Central memory CD8-positive, alpha-beta T cell (primary cell): ENCODE data around the gene TBC1D30.

Source experiments
- ATAC-seq: fragments of 150-1000 bp; cut with Tn5 transposase; replicated peaks from 2 replicates; pipeline ENCODE4 v1.10.0; 2022; ENCODE audit warnings: mild to moderate bottlenecking, moderate FRiP score, moderate number of reproducible peaks; ENCODE audit not compliant: poor library complexity, severe bottlenecking; ENCODE audit errors: extremely low read depth
- DNase-seq, 2 donors: peaks; one replicate each; pipeline ENCODE4 v3.0.0; 2021; ENCODE audit warnings: low spot score in 2 of 2
- H3K27ac Mint-ChIP-seq: one replicate; pipeline ENCODE4 v1.8.0; 2022; ENCODE audit warnings: low read depth, mild to moderate bottlenecking, moderate library complexity, mixed read lengths
- H3K27me3 Mint-ChIP-seq: one replicate; pipeline ENCODE4 v1.8.0; 2022; ENCODE audit warnings: mixed read lengths
- H3K36me3 Mint-ChIP-seq: one replicate; pipeline ENCODE4 v1.8.0; 2022; ENCODE audit warnings: mild to moderate bottlenecking, moderate library complexity, mixed read lengths; ENCODE audit not compliant: insufficient read depth
- H3K4me1 Mint-ChIP-seq: one replicate; pipeline ENCODE4 v1.8.0; 2022; ENCODE audit warnings: mixed read lengths
- H3K4me3 Mint-ChIP-seq: one replicate; pipeline ENCODE4 v1.8.0; 2022; ENCODE audit warnings: mild to moderate bottlenecking, moderate library complexity, mixed read lengths
- H3K9me3 Mint-ChIP-seq: one replicate; pipeline ENCODE4 v1.8.0; 2022; ENCODE audit warnings: mixed read lengths

TBC1D30 gene

GRCh38 chr12:64813723-64814122 lies 10.7 kb upstream of the TBC1D30 start:
- H3K27me3 Mint-ChIP-seq = peaks cover 29% of the 10 kb centered on the region
- H3K9me3 Mint-ChIP-seq = no peaks in the 10 kb centered on the region
- H3K27ac Mint-ChIP-seq = no peak overlapping the region
- ATAC-seq (no peak), DNase-seq (no peak)
- H3K4me1 Mint-ChIP-seq = no peaks in the 10 kb centered on the region
- H3K4me3 Mint-ChIP-seq = no peak overlapping the region
- no peaks in the 10 kb centered on the region for H3K36me3 Mint-ChIP-seq

- Mint-ChIP-seq H3K27ac (no peak overlapping the region), H3K4me1 (no peaks in the 10 kb centered on the region), H3K27me3 (peaks cover 24% of the 10 kb centered on the region), H3K4me3 (no peak overlapping the region), H3K36me3 (no peaks in the 10 kb centered on the region), H3K9me3 (no peaks in the 10 kb centered on the region)
- DNase-seq = no peak
- no peak for ATAC-seq
Measured at GRCh38 chr12:64814432-64814831, 10.0 kb upstream of the TBC1D30 start.

DNA sequence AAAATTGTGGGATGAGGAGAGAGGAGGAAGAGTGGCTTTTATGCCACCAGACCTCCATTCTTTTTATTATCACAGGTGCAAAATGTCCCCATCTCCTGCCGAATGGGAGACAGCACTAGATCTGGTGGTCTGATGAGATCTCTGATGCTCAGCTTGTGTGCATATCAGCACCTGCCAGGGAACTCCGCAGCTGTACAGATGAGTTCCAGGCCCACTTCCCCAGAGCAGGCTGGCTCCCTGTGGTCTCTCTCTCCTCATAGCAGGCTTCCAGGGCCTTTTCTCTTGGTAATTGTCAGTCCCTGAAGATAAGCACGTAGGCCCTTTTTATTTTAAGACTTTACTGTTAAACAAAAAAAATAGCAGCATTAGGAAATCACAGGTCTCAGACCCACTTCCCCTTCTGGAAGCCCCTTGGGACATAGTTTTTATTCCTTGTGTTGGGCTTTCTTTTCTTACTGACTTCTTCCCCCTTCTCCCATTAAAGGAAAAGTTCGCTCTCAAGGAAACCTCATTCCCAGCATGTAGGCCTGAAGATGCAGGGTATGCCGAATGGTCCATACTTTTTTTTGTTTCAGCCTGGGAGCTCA lies 4.5 kb upstream of the TBC1D30 start:
- H3K27me3 Mint-ChIP-seq = peaks cover 39% of the 10 kb centered on the region
- no peak for DNase-seq

GRCh38 chr12:64820593-64820992 lies 3.9 kb upstream of the TBC1D30 start:
- H3K4me1 Mint-ChIP-seq = peaks cover 15% of the 10 kb centered on the region
- ATAC-seq = no peak
- H3K9me3 Mint-ChIP-seq = no peaks in the 10 kb centered on the region

More for the DNA sequence above, 4.5 kb upstream of the TBC1D30 start:
- Mint-ChIP-seq H3K4me1 (peaks cover 9% of the 10 kb centered on the region), H3K4me3 (no peak overlapping the region), H3K36me3 (no peaks in the 10 kb centered on the region), H3K9me3 (no peaks in the 10 kb centered on the region), H3K27ac (no peak overlapping the region)
- no peak for ATAC-seq

GRCh38 chr12:64821116-64821630 lies 3.3 kb upstream of the TBC1D30 start:
- Mint-ChIP-seq H3K4me3 (no peak overlapping the region), H3K9me3 (no peaks in the 10 kb centered on the region), H3K4me1 (peaks cover 19% of the 10 kb centered on the region), H3K27ac (no peak overlapping the region), H3K36me3 (no peaks in the 10 kb centered on the region), H3K27me3 (peaks cover 52% of the 10 kb centered on the region)
- DNase-seq (no peak), ATAC-seq (no peak)

More at GRCh38 chr12:64820593-64820992, 3.9 kb upstream of the TBC1D30 start:
- no peak overlapping the region for H3K4me3 Mint-ChIP-seq
- DNase-seq = no peak
- H3K36me3 Mint-ChIP-seq = no peaks in the 10 kb centered on the region
- H3K27ac Mint-ChIP-seq = no peak overlapping the region
- peaks cover 46% of the 10 kb centered on the region for H3K27me3 Mint-ChIP-seq

DNA sequence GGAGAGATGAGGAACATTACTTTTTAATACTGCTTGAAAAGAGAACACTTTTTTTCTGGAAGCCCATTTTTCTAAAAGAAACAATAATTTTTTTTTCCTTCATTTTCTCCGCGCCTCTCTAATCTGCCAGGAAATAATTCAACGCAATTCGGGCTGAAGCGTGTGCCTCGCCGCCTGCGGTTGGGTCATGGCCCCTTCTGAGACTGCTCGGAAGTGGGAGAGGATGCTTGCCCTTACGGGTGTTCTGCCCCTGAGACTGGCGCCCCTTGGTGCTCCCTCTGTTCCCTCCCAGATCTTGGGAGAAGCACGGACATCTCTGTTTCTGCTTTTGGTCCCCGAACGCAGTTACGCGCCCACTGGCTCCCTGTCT lies 332 bp upstream of the TBC1D30 start:
- Mint-ChIP-seq H3K27me3 (peaks cover 76% of the 10 kb centered on the region), H3K27ac (no peak overlapping the region)

DNA sequence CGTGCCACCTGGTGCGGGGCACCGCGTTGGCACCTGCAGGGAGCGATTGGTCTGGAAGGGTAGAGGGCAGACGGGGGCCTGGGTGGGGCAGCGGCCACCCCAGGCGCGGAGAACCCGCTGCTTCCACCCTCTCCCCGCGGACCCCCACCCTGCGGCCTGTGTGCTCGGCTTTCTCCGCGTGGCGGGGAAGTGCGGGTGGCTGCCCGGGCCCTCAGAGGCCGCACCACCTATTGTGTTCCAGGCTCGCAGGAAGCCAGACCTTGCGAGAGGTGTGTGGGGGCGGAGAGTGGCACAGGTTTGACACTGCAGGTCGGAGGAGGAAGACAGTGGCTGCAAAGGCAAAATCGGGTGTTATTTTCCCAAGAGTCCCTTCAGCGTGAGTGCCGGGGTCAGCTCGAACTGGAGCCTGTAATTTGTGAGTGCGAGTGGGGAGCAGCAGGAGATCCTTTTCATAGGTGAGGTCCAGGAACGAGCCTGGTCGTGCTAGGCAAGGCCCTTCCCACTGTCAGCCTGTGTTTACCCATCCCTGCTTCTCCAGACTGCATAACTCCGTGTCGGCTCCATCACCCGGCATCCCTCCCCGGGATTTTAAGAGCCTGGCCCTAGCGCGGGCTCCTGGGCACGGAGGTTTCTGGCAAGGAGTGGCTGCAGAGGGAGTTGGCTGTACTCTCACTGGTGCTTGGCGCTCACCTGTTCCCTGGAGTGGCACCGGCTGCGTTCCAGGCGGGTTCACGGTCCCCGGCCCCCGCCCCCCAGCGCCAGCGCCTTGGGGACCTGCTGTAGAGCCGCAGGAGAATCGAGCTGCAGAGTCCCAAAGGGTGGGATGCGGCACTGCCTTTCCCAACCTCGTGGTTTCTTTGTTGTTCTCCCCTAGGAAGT lies 935 bp downstream of the TBC1D30 start:
- no peak overlapping the region for H3K27ac Mint-ChIP-seq
- ATAC-seq (peak; percentile 41), DNase-seq (no peak)
- H3K36me3 Mint-ChIP-seq = no peaks in the 10 kb centered on the region
- no peaks in the 10 kb centered on the region for H3K9me3 Mint-ChIP-seq
- H3K4me3 Mint-ChIP-seq = peak overlapping the region; percentile 73
- peaks cover 70% of the 10 kb centered on the region for H3K27me3 Mint-ChIP-seq
- H3K4me1 Mint-ChIP-seq = peaks cover 23% of the 10 kb centered on the region

More for the DNA sequence above, 332 bp upstream of the TBC1D30 start:
- DNase-seq (no peak), ATAC-seq (no peak)
- Mint-ChIP-seq H3K36me3 (no peaks in the 10 kb centered on the region), H3K9me3 (no peaks in the 10 kb centered on the region), H3K4me1 (peaks cover 23% of the 10 kb centered on the region), H3K4me3 (peak overlapping the region; percentile 73)

GRCh38 chr12:64826234-64826633 lies 1.8 kb downstream of the TBC1D30 start:
- H3K27me3 Mint-ChIP-seq = peaks cover 62% of the 10 kb centered on the region
- DNase-seq (no peak), ATAC-seq (no peak)
- H3K36me3 Mint-ChIP-seq = no peaks in the 10 kb centered on the region
- peak overlapping the region; percentile 73 for H3K4me3 Mint-ChIP-seq
- H3K9me3 Mint-ChIP-seq = no peaks in the 10 kb centered on the region
- H3K4me1 Mint-ChIP-seq = peaks cover 23% of the 10 kb centered on the region
- H3K27ac Mint-ChIP-seq = no peak overlapping the region

- Mint-ChIP-seq H3K9me3 (no peaks in the 10 kb centered on the region), H3K4me1 (peaks cover 23% of the 10 kb centered on the region), H3K27me3 (peaks cover 65% of the 10 kb centered on the region), H3K4me3 (no peak overlapping the region), H3K27ac (no peak overlapping the region), H3K36me3 (no peaks in the 10 kb centered on the region)
- ATAC-seq = no peak
- DNase-seq = no peak
Measured at GRCh38 chr12:64828713-64829112, 4.3 kb downstream of the TBC1D30 start.

DNA sequence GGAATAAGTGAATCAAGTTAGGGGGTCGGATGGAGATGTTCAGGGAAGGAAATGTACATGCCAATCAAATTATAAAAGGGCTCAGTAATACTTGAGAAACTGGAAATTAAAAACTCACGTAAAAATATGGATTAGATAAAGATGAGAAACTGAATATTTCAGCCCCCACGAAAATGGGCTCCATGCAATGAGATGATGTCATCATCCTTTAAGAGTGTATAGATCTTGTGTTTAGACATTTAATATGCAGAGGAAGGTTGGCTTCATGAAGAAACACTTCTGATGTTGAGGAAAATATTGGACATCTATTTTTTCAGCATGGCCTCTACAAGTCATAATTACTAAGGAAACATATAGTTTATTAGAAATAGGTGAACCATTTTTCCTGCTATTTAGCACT lies 9.5 kb downstream of the TBC1D30 start:
- no peak for ATAC-seq
- Mint-ChIP-seq H3K27me3 (peaks cover 41% of the 10 kb centered on the region), H3K4me3 (no peak overlapping the region)

GRCh38 chr12:64835901-64836300 lies 11.5 kb downstream of the TBC1D30 start:
- Mint-ChIP-seq H3K27me3 (peaks cover 35% of the 10 kb centered on the region), H3K36me3 (no peaks in the 10 kb centered on the region), H3K4me1 (no peaks in the 10 kb centered on the region), H3K4me3 (no peak overlapping the region), H3K9me3 (no peaks in the 10 kb centered on the region), H3K27ac (no peak overlapping the region)
- no peak for DNase-seq
- no peak for ATAC-seq

More for the DNA sequence above, 9.5 kb downstream of the TBC1D30 start:
- H3K36me3 Mint-ChIP-seq = no peaks in the 10 kb centered on the region
- no peak overlapping the region for H3K27ac Mint-ChIP-seq
- H3K4me1 Mint-ChIP-seq = no peaks in the 10 kb centered on the region
- no peak for DNase-seq
- no peaks in the 10 kb centered on the region for H3K9me3 Mint-ChIP-seq

DNA sequence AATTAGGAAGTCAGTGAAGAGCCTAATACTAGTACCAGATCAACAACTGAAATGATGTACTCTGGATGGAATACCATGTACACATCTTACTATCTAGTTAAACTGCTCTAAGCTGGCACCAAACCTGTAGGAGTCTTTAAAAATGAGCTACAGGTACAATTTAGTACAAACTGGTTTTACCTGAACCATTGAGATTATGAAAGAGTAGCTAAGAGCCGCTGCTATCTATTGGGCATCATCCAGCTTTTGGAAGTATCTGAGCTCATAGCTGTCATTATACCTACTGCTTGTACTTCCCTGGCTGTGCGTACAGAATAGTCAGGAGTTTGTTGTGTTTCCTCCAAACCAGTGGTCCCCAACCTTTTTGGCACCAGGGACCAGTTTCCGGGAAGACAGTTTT lies 12.4 kb downstream of the TBC1D30 start:
- no peak for ATAC-seq
- Mint-ChIP-seq H3K9me3 (no peaks in the 10 kb centered on the region), H3K27me3 (peaks cover 42% of the 10 kb centered on the region), H3K36me3 (no peaks in the 10 kb centered on the region), H3K4me3 (no peak overlapping the region), H3K27ac (no peak overlapping the region), H3K4me1 (no peaks in the 10 kb centered on the region)
- DNase-seq = no peak

- Mint-ChIP-seq H3K27ac (no peak overlapping the region), H3K27me3 (peaks cover 42% of the 10 kb centered on the region), H3K4me3 (no peak overlapping the region), H3K9me3 (no peaks in the 10 kb centered on the region), H3K4me1 (no peaks in the 10 kb centered on the region), H3K36me3 (no peaks in the 10 kb centered on the region)
- no peak for ATAC-seq
- no peak for DNase-seq
Measured at GRCh38 chr12:64837427-64837826, 13.0 kb downstream of the TBC1D30 start.
